ENCODE results near the gene MKNK2.

- TF ChIP-seq, protein P1, sequence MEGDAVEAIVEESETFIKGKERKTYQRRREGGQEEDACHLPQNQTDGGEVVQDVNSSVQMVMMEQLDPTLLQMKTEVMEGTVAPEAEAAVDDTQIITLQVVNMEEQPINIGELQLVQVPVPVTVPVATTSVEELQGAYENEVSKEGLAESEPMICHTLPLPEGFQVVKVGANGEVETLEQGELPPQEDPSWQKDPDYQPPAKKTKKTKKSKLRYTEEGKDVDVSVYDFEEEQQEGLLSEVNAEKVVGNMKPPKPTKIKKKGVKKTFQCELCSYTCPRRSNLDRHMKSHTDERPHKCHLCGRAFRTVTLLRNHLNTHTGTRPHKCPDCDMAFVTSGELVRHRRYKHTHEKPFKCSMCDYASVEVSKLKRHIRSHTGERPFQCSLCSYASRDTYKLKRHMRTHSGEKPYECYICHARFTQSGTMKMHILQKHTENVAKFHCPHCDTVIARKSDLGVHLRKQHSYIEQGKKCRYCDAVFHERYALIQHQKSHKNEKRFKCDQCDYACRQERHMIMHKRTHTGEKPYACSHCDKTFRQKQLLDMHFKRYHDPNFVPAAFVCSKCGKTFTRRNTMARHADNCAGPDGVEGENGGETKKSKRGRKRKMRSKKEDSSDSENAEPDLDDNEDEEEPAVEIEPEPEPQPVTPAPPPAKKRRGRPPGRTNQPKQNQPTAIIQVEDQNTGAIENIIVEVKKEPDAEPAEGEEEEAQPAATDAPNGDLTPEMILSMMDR (conservative IDR thresholded peaks at IDR 0.05 in 1 of 2, IDR thresholded peaks at IDR 0.05 in 1 of 2; ENCODE audit: extremely low read depth in 1 of 2, insufficient read depth in 1 of 2, low read depth in 1 of 2, low read length in 2 of 2) = no peak
- TF ChIP-seq EZH2 (IDR thresholded peaks at IDR 0.05; ENCODE audit: borderline replicate concordance, low read length) = no peak
Measured at GRCh38 chr19:2053601-2054389, 2.8 kb upstream of the MKNK2 start.

Measured in mammary epithelial cell (primary cell).